ENCODE data around the gene DNAJC6. TPM values are rescaled to one million over a fixed set of nuclear protein-coding genes. Genes with fewer than 3 reads are reported as not detected.
"Not testable (repeated sequence)": the region's sequence is repeated elsewhere in the genome, so short reads cannot be mapped to it uniquely, and the experiment has no call there.

DNAJC6 gene
- total RNA-seq, 1 experiment from 2014 or later, result 6.2 TPM

GRCh38 chr1:65281846-65282245 lies 27.5 kb upstream of the DNAJC6 start:
- intact Hi-C loops (cut with micrococcal nuclease; ENCODE audit: unreplicated experiment), result no loop called here
- H3K4me3 ChIP-seq (ENCODE audit: low read depth, low read length), result no peak overlapping the region
- H3K27me3 ChIP-seq (replicated peaks; ENCODE audit: control insufficient read depth, insufficient read depth, low read length), result no peaks in the 10 kb centered on the region
- Mint-ChIP-seq H3K36me3 (ENCODE audit: insufficient read depth, unreplicated experiment) (no peaks in the 10 kb centered on the region), H3K27ac (ENCODE audit: unreplicated experiment) (no peak overlapping the region), H3K4me1 (ENCODE audit: low read depth, unreplicated experiment) (peaks cover 7% of the 10 kb centered on the region), H3K27me3 (ENCODE audit: insufficient read depth, unreplicated experiment) (no peaks in the 10 kb centered on the region), H3K4me3 (ENCODE audit: unreplicated experiment) (no peak overlapping the region), H3K9me3 (ENCODE audit: unreplicated experiment) (no peaks in the 10 kb centered on the region)
- no TSS peak for BruUV-seq (replicated peaks)
- DNase-seq, result no peak
- ChIA-PET POLR2A (no interaction called here), CTCF (no interaction called here)
- H3K9me3 ChIP-seq, result no peaks in the 10 kb centered on the region
- H3K36me3 ChIP-seq (ENCODE audit: control insufficient read depth, insufficient read depth, low read length), result no peaks in the 10 kb centered on the region
- TF ChIP-seq, protein P1, sequence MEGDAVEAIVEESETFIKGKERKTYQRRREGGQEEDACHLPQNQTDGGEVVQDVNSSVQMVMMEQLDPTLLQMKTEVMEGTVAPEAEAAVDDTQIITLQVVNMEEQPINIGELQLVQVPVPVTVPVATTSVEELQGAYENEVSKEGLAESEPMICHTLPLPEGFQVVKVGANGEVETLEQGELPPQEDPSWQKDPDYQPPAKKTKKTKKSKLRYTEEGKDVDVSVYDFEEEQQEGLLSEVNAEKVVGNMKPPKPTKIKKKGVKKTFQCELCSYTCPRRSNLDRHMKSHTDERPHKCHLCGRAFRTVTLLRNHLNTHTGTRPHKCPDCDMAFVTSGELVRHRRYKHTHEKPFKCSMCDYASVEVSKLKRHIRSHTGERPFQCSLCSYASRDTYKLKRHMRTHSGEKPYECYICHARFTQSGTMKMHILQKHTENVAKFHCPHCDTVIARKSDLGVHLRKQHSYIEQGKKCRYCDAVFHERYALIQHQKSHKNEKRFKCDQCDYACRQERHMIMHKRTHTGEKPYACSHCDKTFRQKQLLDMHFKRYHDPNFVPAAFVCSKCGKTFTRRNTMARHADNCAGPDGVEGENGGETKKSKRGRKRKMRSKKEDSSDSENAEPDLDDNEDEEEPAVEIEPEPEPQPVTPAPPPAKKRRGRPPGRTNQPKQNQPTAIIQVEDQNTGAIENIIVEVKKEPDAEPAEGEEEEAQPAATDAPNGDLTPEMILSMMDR (IDR thresholded peaks at IDR 0.05; ENCODE audit: insufficient read depth in 1 of 2, low read depth in 1 of 2, low read length in 1 of 2, severe bottlenecking in 1 of 2, unreplicated experiment in 1 of 2), result no peak
- no peaks in the 10 kb centered on the region for H3K4me1 ChIP-seq

- Mint-ChIP-seq H3K9me3 (ENCODE audit: unreplicated experiment) (no peaks in the 10 kb centered on the region), H3K27ac (ENCODE audit: unreplicated experiment) (no peak overlapping the region), H3K27me3 (ENCODE audit: insufficient read depth, unreplicated experiment) (no peaks in the 10 kb centered on the region), H3K4me3 (ENCODE audit: unreplicated experiment) (no peak overlapping the region), H3K36me3 (ENCODE audit: insufficient read depth, unreplicated experiment) (no peaks in the 10 kb centered on the region), H3K4me1 (ENCODE audit: low read depth, unreplicated experiment) (no peaks in the 10 kb centered on the region)
- CTCF ChIA-PET, result no interaction called here
- Histone ChIP-seq H3K36me3 (ENCODE audit: control insufficient read depth, insufficient read depth, low read length) (no peaks in the 10 kb centered on the region), H3K4me1 (no peaks in the 10 kb centered on the region), H3K27me3 (replicated peaks; ENCODE audit: control insufficient read depth, insufficient read depth, low read length) (no peaks in the 10 kb centered on the region), H3K9me3 (no peaks in the 10 kb centered on the region), H3K4me3 (ENCODE audit: low read depth, low read length) (no peak overlapping the region)
- DNase-seq, result no peak
- TF ChIP-seq, protein P1 (IDR thresholded peaks at IDR 0.05; ENCODE audit: insufficient read depth in 1 of 2, low read depth in 1 of 2, low read length in 1 of 2, severe bottlenecking in 1 of 2, unreplicated experiment in 1 of 2), result no peak
- POLR2A ChIA-PET, result no interaction called here
- no TSS peak for BruUV-seq (replicated peaks)
- intact Hi-C loops (cut with micrococcal nuclease; ENCODE audit: unreplicated experiment), result no loop called here
Measured at GRCh38 chr1:65284229-65284628, 25.1 kb upstream of the DNAJC6 start.

GRCh38 chr1:65289449-65289848 lies 19.9 kb upstream of the DNAJC6 start:
- Histone ChIP-seq H3K36me3 (ENCODE audit: control insufficient read depth, insufficient read depth, low read length) (no peaks in the 10 kb centered on the region), H3K27me3 (replicated peaks; ENCODE audit: control insufficient read depth, insufficient read depth, low read length) (no peaks in the 10 kb centered on the region), H3K9me3 (no peaks in the 10 kb centered on the region), H3K4me1 (no peaks in the 10 kb centered on the region), H3K4me3 (ENCODE audit: low read depth, low read length) (no peak overlapping the region)
- no peaks in the 10 kb centered on the region for H3K4me1 Mint-ChIP-seq (ENCODE audit: low read depth, unreplicated experiment)
- no peaks in the 10 kb centered on the region for H3K9me3 Mint-ChIP-seq (ENCODE audit: unreplicated experiment)
- ChIA-PET CTCF (no interaction called here), POLR2A (no interaction called here)
- no peaks in the 10 kb centered on the region for H3K36me3 Mint-ChIP-seq (ENCODE audit: insufficient read depth, unreplicated experiment)
- TF ChIP-seq, protein P1 (IDR thresholded peaks at IDR 0.05; ENCODE audit: insufficient read depth in 1 of 2, low read depth in 1 of 2, low read length in 1 of 2, severe bottlenecking in 1 of 2, unreplicated experiment in 1 of 2), result no peak
- no TSS peak for BruUV-seq (replicated peaks)
- no peak overlapping the region for H3K4me3 Mint-ChIP-seq (ENCODE audit: unreplicated experiment)
- intact Hi-C loops (cut with micrococcal nuclease; ENCODE audit: unreplicated experiment), result no loop called here
- no peaks in the 10 kb centered on the region for H3K27me3 Mint-ChIP-seq (ENCODE audit: insufficient read depth, unreplicated experiment)
- DNase-seq, result no peak
- H3K27ac Mint-ChIP-seq (ENCODE audit: unreplicated experiment), result no peak overlapping the region

GRCh38 chr1:65291818-65292217 lies 17.5 kb upstream of the DNAJC6 start:
- H3K27me3 Mint-ChIP-seq (ENCODE audit: insufficient read depth, unreplicated experiment); CTCF ChIA-PET; H3K27me3 ChIP-seq (replicated peaks; ENCODE audit: control insufficient read depth, insufficient read depth, low read length); H3K36me3 Mint-ChIP-seq (ENCODE audit: insufficient read depth, unreplicated experiment); H3K9me3 Mint-ChIP-seq (ENCODE audit: unreplicated experiment); intact Hi-C loops (cut with micrococcal nuclease; ENCODE audit: unreplicated experiment); POLR2A ChIA-PET; H3K36me3 ChIP-seq (ENCODE audit: control insufficient read depth, insufficient read depth, low read length); H3K9me3 ChIP-seq; BruUV-seq (replicated peaks); H3K4me3 ChIP-seq (ENCODE audit: low read depth, low read length); DNase-seq; H3K4me1 ChIP-seq; H3K27ac Mint-ChIP-seq (ENCODE audit: unreplicated experiment); H3K4me3 Mint-ChIP-seq (ENCODE audit: unreplicated experiment); H3K4me1 Mint-ChIP-seq (ENCODE audit: low read depth, unreplicated experiment): not testable (repeated sequence)

Measured in Caco-2 (cell line).